ENCODE measurements around the gene CORT. TPM values are rescaled to one million over a fixed set of nuclear protein-coding genes. Genes with fewer than 3 reads are reported as not detected.

The CORT gene
- total and polyA plus RNA-seq, 2 donors (not counting 1 experiment from before 2014, with no cell fraction given): 0.52 TPM; not detected in 1

DNA sequence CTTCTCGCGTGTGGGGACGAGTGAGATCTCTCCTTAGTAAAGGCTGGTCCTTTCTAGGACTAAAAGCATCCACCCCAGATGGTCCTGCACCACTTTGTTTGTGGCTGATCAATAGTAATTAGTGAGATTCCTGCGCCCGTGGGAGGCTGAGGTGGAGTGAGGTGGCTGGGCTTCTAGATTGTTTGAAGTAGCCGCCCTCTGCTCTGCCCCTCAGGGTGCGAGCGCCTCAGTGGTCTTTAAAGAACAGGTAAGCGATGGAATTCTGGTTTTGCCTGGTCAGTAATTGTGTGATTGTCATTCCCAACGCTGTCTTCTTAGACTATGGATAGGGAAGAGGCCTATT lies 45.6 kb downstream of the CORT start:
- Histone ChIP-seq H3K9ac (ENCODE audit: low read length) (peak overlapping the region; percentile 80), H3K9me3 (ENCODE audit: control extremely low read depth in 1 of 3, control insufficient read depth in 2 of 3, insufficient read depth in 1 of 3, low read length in 2 of 3) (no peaks in the 10 kb centered on the region), H3K4me3 (ENCODE audit: control extremely low read depth in 1 of 5, extremely low read depth in 1 of 5, insufficient read depth in 1 of 5, low read depth in 2 of 5, low read length in 4 of 5) (peak overlapping the region in 4 of 5 experiments; percentile 36 to 77 (median 63)), H4K20me1 (ENCODE audit: control insufficient read depth, insufficient read depth, low read length, poor library complexity, severe bottlenecking) (peaks cover 15% of the 10 kb centered on the region), H3K36me3 (replicated peaks in 1 of 2; ENCODE audit: control extremely low read depth in 1 of 2, control insufficient read depth in 1 of 2, extremely low read depth in 1 of 2, insufficient read depth in 2 of 2, low read length in 1 of 2) (peaks cover 0 to 9% of the 10 kb centered on the region in 2 experiments), H3K4me1 (ENCODE audit: control insufficient read depth in 2 of 2, insufficient read depth in 2 of 2, low read length in 2 of 2) (peaks cover 12 to 18% of the 10 kb centered on the region in 2 donors), H3K27me3 (replicated peaks in 1 of 4; ENCODE audit: control extremely low read depth in 1 of 4, control insufficient read depth in 3 of 4, insufficient read depth in 4 of 4, low read length in 3 of 4) (no peaks in the 10 kb centered on the region), H3K79me2 (ENCODE audit: control insufficient read depth, insufficient read depth, low read length) (peaks cover 94% of the 10 kb centered on the region), H2AFZ (ENCODE audit: insufficient read depth, low read depth, low read length, poor library complexity, severe bottlenecking) (peak overlapping the region; percentile 78), H3K4me2 (replicated peaks; ENCODE audit: low read depth, low read length, poor library complexity, severe bottlenecking) (peak overlapping the region; percentile 99), H3K27ac (ENCODE audit: low read length in 2 of 2) (peak overlapping the region; percentile 87 to 93)
- intact Hi-C loops (cut with micrococcal nuclease): loop anchor here (1.0 to 2.0 kb wide), 5 partner anchors 21 to 447 kb away; partner anchors contain the start of gene PEX14
- ATAC-seq (ENCODE audit: low read depth): no peak
- Mint-ChIP-seq H3K4me3 (peak overlapping the region; percentile 89), H3K27ac (peak overlapping the region; percentile 93), H3K4me1 (peaks cover 26% of the 10 kb centered on the region), H3K9me3 (ENCODE audit: insufficient read depth) (no peaks in the 10 kb centered on the region), H3K27me3 (no peaks in the 10 kb centered on the region)
- 95% methylated on average over 5 of the region's 10 CpGs for WGBS (ENCODE audit: insufficient coverage)
- no peak for TF ChIP-seq EZH2 (IDR thresholded peaks at IDR 0.05; ENCODE audit: borderline replicate concordance, insufficient read depth, low read depth, low read length, poor library complexity, severe bottlenecking)
- TF ChIP-seq, protein P1, sequence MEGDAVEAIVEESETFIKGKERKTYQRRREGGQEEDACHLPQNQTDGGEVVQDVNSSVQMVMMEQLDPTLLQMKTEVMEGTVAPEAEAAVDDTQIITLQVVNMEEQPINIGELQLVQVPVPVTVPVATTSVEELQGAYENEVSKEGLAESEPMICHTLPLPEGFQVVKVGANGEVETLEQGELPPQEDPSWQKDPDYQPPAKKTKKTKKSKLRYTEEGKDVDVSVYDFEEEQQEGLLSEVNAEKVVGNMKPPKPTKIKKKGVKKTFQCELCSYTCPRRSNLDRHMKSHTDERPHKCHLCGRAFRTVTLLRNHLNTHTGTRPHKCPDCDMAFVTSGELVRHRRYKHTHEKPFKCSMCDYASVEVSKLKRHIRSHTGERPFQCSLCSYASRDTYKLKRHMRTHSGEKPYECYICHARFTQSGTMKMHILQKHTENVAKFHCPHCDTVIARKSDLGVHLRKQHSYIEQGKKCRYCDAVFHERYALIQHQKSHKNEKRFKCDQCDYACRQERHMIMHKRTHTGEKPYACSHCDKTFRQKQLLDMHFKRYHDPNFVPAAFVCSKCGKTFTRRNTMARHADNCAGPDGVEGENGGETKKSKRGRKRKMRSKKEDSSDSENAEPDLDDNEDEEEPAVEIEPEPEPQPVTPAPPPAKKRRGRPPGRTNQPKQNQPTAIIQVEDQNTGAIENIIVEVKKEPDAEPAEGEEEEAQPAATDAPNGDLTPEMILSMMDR (IDR thresholded peaks at IDR 0.05): no peak
- ChIA-PET CTCF (interaction anchor here (0.8 to 6.3 kb wide), 24 partner anchors 9 to 542 kb away, joined by 3 to 55 read pairs (median 6); partner anchors contain the start of genes CENPS, DFFA, PEX14 and PGD), POLR2A (no interaction called here)
- DNase-seq: no peak

DNA sequence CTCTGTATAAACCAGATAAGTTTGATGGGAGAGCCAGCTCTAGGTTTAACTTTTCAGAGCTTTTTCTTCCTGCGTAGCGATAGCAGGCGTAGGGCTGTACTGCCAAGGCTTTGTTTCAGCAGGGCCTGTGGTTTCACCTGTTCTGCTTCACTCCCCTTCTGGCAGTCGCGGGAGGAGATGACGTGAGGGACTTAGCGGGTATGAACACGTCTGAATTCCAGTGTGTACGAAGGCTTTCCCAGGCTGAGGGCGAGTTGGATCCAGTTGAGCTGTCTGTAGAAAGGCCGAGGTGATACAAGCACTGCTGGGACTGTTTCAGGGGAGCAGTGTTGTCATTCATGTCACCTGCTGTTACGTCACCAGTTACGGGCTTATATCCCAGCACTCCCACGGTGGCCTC lies 46.1 kb downstream of the CORT start:
- peak overlapping the region; percentile 93 for H3K27ac Mint-ChIP-seq
- no peaks in the 10 kb centered on the region for H3K9me3 Mint-ChIP-seq (ENCODE audit: insufficient read depth)
- Histone ChIP-seq H3K4me2 (replicated peaks; ENCODE audit: low read depth, low read length, poor library complexity, severe bottlenecking) (peak overlapping the region; percentile 99), H3K9me3 (ENCODE audit: control extremely low read depth in 1 of 3, control insufficient read depth in 2 of 3, insufficient read depth in 1 of 3, low read length in 2 of 3) (no peaks in the 10 kb centered on the region), H4K20me1 (ENCODE audit: control insufficient read depth, insufficient read depth, low read length, poor library complexity, severe bottlenecking) (peaks cover 13% of the 10 kb centered on the region), H3K27ac (ENCODE audit: low read length in 2 of 2) (peak overlapping the region; percentile 87 to 93), H3K4me1 (ENCODE audit: control insufficient read depth in 2 of 2, insufficient read depth in 2 of 2, low read length in 2 of 2) (peaks cover 12 to 18% of the 10 kb centered on the region in 2 donors), H3K9ac (ENCODE audit: low read length) (peak overlapping the region; percentile 80), H3K4me3 (ENCODE audit: control extremely low read depth in 1 of 5, extremely low read depth in 1 of 5, insufficient read depth in 1 of 5, low read depth in 2 of 5, low read length in 4 of 5) (no peak overlapping the region), H2AFZ (ENCODE audit: insufficient read depth, low read depth, low read length, poor library complexity, severe bottlenecking) (peak overlapping the region; percentile 78), H3K36me3 (replicated peaks in 1 of 2; ENCODE audit: control extremely low read depth in 1 of 2, control insufficient read depth in 1 of 2, extremely low read depth in 1 of 2, insufficient read depth in 2 of 2, low read length in 1 of 2) (peaks cover 0 to 9% of the 10 kb centered on the region in 2 experiments), H3K27me3 (replicated peaks in 1 of 4; ENCODE audit: control extremely low read depth in 1 of 4, control insufficient read depth in 3 of 4, insufficient read depth in 4 of 4, low read length in 3 of 4) (no peaks in the 10 kb centered on the region), H3K79me2 (ENCODE audit: control insufficient read depth, insufficient read depth, low read length) (peaks cover 94% of the 10 kb centered on the region)
- peaks cover 26% of the 10 kb centered on the region for H3K4me1 Mint-ChIP-seq
- 86% methylated on average over 14 of the region's 14 CpGs for WGBS (ENCODE audit: insufficient coverage)
- ATAC-seq (ENCODE audit: low read depth) (no peak), DNase-seq (peak; percentile 28)
- CTCF ChIA-PET: interaction anchor here (1.9 to 6.3 kb wide), 6 partner anchors 10 to 372 kb away, joined by 6 to 55 read pairs (median 25); partner anchors contain the start of genes CENPS and DFFA
- POLR2A ChIA-PET: no interaction called here
- no peaks in the 10 kb centered on the region for H3K27me3 Mint-ChIP-seq
- H3K4me3 Mint-ChIP-seq: peak overlapping the region; percentile 26
- intact Hi-C loops (cut with micrococcal nuclease): loop anchor here (1.0 to 2.0 kb wide), 5 partner anchors 22 to 446 kb away; partner anchors contain the start of gene PEX14
- TF ChIP-seq, protein P1 (IDR thresholded peaks at IDR 0.05): no peak
- TF ChIP-seq EZH2 (IDR thresholded peaks at IDR 0.05; ENCODE audit: borderline replicate concordance, insufficient read depth, low read depth, low read length, poor library complexity, severe bottlenecking): no peak

Measured in B cell (primary cell).